T-helper 1 cell (primary cell): ENCODE results near the gene TANK.
A peak's percentile ranks its signal among the peaks of the same experiment; 100 is the strongest.

Experiments
- DNase-seq, 5 donors: peaks; one replicate each; pipeline ENCODE4 v3.0.0-alpha.2; 2012 to 2020

The TANK gene

GRCh38 chr2:161233858-161234431 is 73.7 kb downstream of the TANK start:
- no peak for DNase-seq

DNA sequence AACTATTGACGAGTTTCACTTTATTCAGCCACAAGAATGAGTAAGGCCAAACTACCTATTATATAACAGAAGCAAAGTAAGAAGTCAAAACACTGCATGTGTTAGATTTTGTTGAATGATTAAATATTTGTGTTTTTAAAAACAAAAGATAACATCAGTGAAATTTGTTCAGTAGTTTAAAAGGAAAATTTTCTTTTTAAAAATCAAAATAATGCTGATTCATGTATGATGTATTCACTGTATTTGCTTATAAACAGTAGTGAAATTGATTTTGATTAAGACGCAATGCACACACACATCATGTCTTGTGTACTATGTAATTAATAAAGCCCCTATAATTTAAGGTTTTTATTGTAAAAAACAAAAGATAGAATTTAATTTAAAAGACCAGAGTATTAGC is 74.4 kb downstream of the TANK start:
- no peak for DNase-seq

DNA sequence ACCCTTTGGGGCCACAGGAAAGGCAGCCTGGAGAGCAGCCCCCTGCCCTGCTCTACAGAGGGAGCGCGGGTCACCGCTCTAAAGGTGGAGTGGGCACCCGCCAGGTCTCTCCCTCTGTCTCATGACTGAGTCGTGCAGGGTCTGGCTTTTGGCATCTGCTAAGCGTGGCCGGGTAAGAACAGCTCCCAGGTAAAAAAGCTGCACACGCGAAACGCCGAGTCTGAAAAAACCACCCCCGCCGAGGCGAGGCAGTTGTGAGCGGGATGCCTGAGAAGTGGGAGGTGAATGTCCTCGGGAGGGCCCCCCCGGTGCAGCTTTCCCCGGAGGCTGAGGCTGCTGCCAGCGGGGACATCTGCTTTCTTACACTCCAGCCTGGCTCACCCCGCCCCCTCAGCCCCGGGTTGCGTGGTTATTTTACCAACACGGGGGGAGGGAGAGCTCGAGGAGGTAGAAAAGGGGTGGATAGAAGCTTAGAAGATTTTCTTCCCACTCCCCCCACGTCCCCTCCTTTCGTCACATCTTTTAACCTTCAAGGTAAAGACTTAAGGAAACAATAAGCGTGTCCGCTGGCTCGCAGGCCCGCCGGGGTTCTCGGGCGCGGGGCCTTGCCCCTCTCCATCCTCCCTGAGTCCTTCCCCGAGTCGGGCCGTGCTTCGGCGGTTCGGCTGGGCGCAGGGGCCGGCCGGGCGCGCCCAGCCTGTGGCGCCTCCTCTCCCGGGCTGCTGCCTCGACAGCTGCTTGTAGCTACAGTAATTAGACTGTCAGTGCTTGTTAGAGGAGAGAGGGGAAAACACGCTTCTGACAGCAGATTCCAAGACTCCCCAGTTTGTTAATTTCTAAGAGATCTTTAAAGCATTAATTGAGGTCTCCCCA is 77.4 kb downstream of the TANK start:
- DNase-seq = peak in 4 of 5 donors; percentile 20 to 44 (median 39)

DNA sequence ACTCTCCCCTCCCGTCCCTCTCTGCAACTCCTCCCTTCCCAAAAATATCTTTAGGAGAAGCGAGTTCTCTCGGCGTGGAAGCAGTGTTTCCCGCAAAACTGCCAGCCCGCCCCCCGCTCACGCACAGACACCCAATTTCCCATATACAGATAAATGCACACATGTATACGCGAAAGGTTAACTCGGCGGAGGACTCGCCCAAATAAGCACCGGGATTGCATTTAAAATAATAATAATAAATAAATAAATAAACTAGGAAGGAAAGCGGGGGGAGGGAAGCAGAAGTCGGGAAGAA is 78.0 kb downstream of the TANK start:
- DNase-seq = no peak

GRCh38 chr2:161238560-161239325 is 78.5 kb downstream of the TANK start:
- DNase-seq = peak; percentile 26 to 61 (median 58)

GRCh38 chr2:161239326-161240109 is 79.3 kb downstream of the TANK start:
- peak in 1 of 5 donors; percentile 4 for DNase-seq

- no peak for DNase-seq
Measured at GRCh38 chr2:161241894-161242293, 81.7 kb downstream of the TANK start.

GRCh38 chr2:161243312-161243711 is 83.1 kb downstream of the TANK start:
- DNase-seq = peak in 1 of 5 donors; percentile 11

- DNase-seq = peak in 2 of 5 donors; percentile 7 to 30
Measured at GRCh38 chr2:161243905-161244304, 83.7 kb downstream of the TANK start.

GRCh38 chr2:161244387-161245260 is 84.4 kb downstream of the TANK start:
- DNase-seq = peak; percentile 39 to 78 (median 72)

- DNase-seq = no peak
Measured at GRCh38 chr2:161245261-161245553, 85.0 kb downstream of the TANK start.

GRCh38 chr2:161245671-161246070 is 85.4 kb downstream of the TANK start:
- DNase-seq = no peak

DNA sequence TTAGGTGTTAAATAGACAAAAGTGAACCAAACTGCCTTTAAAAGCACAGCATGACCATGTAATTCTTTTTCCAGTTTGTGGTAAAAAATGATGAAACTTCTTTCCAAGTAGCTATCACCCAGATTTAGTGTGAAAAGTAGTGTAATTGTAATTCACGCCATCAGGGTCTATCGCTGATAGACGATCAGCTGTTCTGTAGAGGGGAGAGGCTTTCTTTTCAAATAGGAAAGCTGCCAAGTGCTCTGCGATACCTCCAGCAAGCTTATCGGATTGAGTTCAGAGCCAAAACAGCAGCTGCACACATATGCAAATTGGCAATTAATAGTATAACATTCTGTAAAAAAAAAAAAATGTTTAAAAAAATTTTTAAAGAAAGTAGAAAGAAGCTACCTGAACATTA is 86.1 kb downstream of the TANK start:
- no peak for DNase-seq

DNA sequence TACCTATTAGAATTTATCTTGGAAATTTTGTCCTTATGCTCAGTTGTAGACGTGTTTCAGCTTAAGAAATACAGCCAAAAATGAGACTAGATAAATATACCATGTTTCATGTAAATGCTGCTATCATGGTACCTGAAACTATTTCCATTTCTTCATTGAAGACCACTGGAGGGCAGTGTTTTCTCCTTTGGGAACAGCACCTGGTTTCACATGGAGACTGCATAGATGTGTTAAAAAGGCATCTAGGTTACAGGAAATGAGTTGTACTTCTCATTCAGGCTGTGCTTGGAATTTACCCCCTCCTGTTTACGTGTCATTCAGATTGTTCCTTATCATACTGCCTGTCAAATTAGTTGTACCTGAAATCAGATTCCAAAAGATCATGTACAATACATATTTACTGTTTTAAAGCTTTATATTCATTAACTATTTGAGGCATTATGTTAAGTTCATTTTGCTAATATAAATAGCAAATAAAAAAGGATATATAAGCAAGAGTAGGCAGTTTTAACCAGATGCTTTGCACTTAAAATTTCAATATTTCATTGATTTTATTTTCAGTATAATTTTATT is 90.7 kb downstream of the TANK start:
- DNase-seq = peak in 1 of 5 donors; percentile 29

- DNase-seq = no peak
Measured at GRCh38 chr2:161257123-161257952, 97.1 kb downstream of the TANK start.

- no peak for DNase-seq
Measured at GRCh38 chr2:161265874-161266273, 105.6 kb downstream of the TANK start.

DNA sequence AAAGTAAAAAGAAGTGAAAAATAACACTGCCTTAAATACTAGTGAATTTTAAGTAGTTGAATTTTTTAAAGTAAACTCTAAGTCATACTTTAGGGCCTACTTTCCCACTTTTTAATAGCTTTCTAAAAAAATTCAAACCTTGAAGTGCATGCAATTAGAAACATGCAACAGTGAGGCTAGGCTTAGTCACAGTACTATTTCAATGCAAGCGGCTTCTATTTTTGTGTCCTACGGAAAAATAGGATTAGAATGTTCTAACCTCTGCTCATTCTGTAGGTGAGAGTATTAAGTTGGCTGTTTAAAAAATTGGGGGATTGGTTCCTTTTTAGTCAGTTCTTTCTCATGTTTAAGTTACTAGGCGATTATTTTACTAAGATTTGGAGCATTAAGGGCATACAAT is 108.9 kb downstream of the TANK start:
- no peak for DNase-seq

DNA sequence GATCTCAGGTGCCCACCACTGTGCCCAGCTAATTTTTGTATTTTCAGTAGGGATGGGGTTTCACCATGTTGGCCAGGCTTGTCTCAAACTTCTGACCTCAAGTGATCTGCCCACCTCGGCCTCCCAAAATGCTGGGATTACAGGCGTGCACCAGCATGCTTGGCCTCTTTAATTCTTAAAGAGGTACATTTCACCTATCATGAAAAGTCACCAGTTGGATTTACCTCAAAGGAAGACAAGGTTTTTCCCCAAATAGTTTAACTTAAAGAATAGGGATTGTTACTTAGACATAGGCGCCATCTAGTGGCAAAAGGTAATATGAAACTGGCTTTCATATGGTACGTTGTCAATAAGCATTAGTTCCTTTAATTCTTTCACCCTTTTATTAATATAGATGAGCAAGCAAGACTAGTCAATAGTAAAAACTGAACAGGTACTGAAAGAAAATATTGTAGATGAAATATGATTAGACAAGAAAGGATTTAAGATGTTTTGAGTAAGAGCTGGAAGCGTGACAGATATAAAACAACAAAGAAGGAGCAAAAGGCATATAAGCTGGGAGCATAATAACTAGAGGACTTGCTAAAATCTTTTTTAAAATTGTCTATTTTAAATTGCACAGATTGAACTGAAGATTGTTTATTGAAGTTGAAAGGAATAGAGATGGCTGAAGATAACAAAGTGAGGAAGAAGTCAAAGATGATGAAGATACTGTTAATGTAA is 113.0 kb downstream of the TANK start:
- DNase-seq = peak in 2 of 5 donors; percentile 36 to 65

DNA sequence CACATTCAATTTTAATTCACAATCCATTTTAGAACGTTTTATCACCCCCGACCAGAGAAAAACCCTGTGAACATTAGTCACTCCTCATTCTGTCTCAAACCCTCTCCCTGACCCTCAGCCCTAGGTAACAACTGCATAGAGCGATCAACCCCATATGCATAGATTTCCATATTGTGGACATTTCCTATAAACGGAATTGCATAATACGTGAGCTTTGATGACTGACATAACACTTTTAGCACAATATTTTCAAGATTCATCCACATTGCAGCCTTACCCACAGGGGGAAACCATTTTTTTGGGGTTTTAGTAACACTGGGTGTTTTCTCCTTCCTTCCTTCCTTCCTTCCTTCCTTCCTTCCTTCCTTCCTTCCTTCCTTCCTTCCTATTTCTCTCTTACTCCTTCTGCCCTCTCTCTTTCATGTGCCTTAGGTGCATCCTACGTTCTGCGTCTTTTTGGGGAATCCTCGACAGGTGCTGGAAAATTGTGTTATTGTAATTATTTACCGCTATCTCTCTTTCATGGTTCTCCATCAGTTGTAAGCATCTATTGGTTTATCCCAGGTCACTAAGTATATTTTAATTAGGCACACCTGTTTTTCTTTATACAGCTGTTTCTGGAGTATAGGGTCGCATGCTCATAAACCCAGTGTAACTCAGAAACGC is 118.5 kb downstream of the TANK start:
- peak in 1 of 5 donors; percentile 13 for DNase-seq
